GM23248 (cell line): Measurements from ENCODE around the gene SLC35G6.

ENCODE experiments used
- EZH2 ChIP-seq: fragments of 200-600 bp; sonication (generic); IDR thresholded peaks from 2 replicates; pipeline ENCODE4 v1.6.1; 2018; ENCODE audit warnings: antibody characterized with exemption, mild to moderate bottlenecking; ENCODE audit not compliant: insufficient read depth, poor library complexity, severe bottlenecking
- EZH2phosphoT487 ChIP-seq: fragments of 200-600 bp; sonication (generic); IDR thresholded peaks from 2 replicates; pipeline ENCODE4 v1.6.1; 2018; ENCODE audit warnings: antibody characterized with exemption, moderate library complexity, mild to moderate bottlenecking, low read depth; ENCODE audit not compliant: insufficient read depth

- TF ChIP-seq EZH2 (no peak), EZH2phosphoT487 (no peak)
Measured at GRCh38 chr17:7466318-7466638, 15.0 kb upstream of the SLC35G6 start.
